Astrocyte (in vitro differentiated cells and primary cell): ENCODE results near the gene GABBR2. TPM values are rescaled to one million over a fixed set of nuclear protein-coding genes. Genes with fewer than 3 reads are reported as not detected.

Experiments
- DNase-seq: peaks from one replicate; pipeline ENCODE4 v3.0.0-alpha.2; 2010; ENCODE audit warnings: low read depth
- FAIRE-seq: peaks from 2 replicates; lab custom pipeline; 2011; peaks lifted over from hg19 to GRCh38; lab: Jason Lieb, UNC
- H2AFZ ChIP-seq: 2 replicates; pipeline ENCODE4 v1.6.0; 2012; ENCODE audit warnings: low read depth, low read length, inconsistent platforms
- H3K27ac ChIP-seq: 2 replicates; pipeline ENCODE4 v1.5.1; 2011; ENCODE audit warnings: low read depth, low read length, inconsistent platforms
- H3K27me3 ChIP-seq: 2 replicates; pipeline ENCODE4 v1.6.0; 2011; ENCODE audit warnings: low read length, inconsistent platforms; ENCODE audit not compliant: insufficient read depth
- H3K36me3 ChIP-seq: 2 replicates; pipeline ENCODE4 v1.5.1; 2011; ENCODE audit warnings: low read length, inconsistent platforms; ENCODE audit not compliant: insufficient read depth
- H3K4me1 ChIP-seq: 2 replicates; pipeline ENCODE4 v1.5.1; 2011; ENCODE audit warnings: low read length, inconsistent platforms; ENCODE audit not compliant: insufficient read depth
- H3K4me2 ChIP-seq: 2 replicates; pipeline ENCODE4 v1.6.0; 2012; ENCODE audit warnings: low read length, inconsistent platforms
- H3K4me3 ChIP-seq: 2 replicates; pipeline ENCODE4 v1.5.1; 2011; ENCODE audit warnings: low read depth, mild to moderate bottlenecking, low read length, inconsistent platforms; ENCODE audit not compliant: insufficient read depth
- H3K79me2 ChIP-seq: 2 replicates; pipeline ENCODE4 v1.6.0; 2012; ENCODE audit warnings: mild to moderate bottlenecking, low read length, inconsistent platforms; ENCODE audit not compliant: insufficient read depth
- H3K9ac ChIP-seq: 2 replicates; pipeline ENCODE4 v1.6.0; 2012; ENCODE audit warnings: mild to moderate bottlenecking, low read length, inconsistent platforms
- H3K9me3 ChIP-seq: 2 replicates; pipeline ENCODE4 v1.5.1; 2012; ENCODE audit warnings: low read depth, mild to moderate bottlenecking, low read length, inconsistent platforms; ENCODE audit not compliant: insufficient read depth
- H4K20me1 ChIP-seq: 2 replicates; pipeline ENCODE4 v1.6.0; 2012; ENCODE audit warnings: low read length, inconsistent platforms; ENCODE audit not compliant: insufficient read depth
- H3K27ac Mint-ChIP-seq: one replicate; pipeline ENCODE4 v1.8.0; 2021; ENCODE audit warnings: mild to moderate bottlenecking, mixed read lengths; ENCODE audit not compliant: unreplicated experiment
- H3K27me3 Mint-ChIP-seq: one replicate; pipeline ENCODE4 v1.8.0; 2021; ENCODE audit warnings: low read depth, mixed read lengths; ENCODE audit not compliant: unreplicated experiment
- H3K36me3 Mint-ChIP-seq: one replicate; pipeline ENCODE4 v1.8.0; 2021; ENCODE audit warnings: low read depth, mixed read lengths; ENCODE audit not compliant: unreplicated experiment
- H3K4me1 Mint-ChIP-seq: one replicate; pipeline ENCODE4 v1.8.0; 2021; ENCODE audit warnings: low read depth, mixed read lengths; ENCODE audit not compliant: unreplicated experiment
- H3K4me3 Mint-ChIP-seq: one replicate; pipeline ENCODE4 v1.8.0; 2021; ENCODE audit warnings: mild to moderate bottlenecking, moderate library complexity, mixed read lengths; ENCODE audit not compliant: unreplicated experiment
- H3K9me3 Mint-ChIP-seq: one replicate; pipeline ENCODE4 v1.8.0; 2021; ENCODE audit warnings: mild to moderate bottlenecking, mixed read lengths; ENCODE audit not compliant: unreplicated experiment
- CTCF ChIP-seq: IDR thresholded peaks from 2 replicates; pipeline ENCODE4 v1.5.1; 2011; ENCODE audit warnings: low read depth, mild to moderate bottlenecking, inconsistent platforms, low read length, moderate library complexity; ENCODE audit not compliant: insufficient read depth
- EZH2 ChIP-seq: IDR thresholded peaks from 2 replicates; pipeline ENCODE4 v1.6.1; 2012; ENCODE audit warnings: mild to moderate bottlenecking, low read length, inconsistent platforms; ENCODE audit not compliant: insufficient read depth
- total RNA-seq: library from RNA; stranded (reverse); gene quantifications from 2 replicates; pipeline ENCODE4 v1.2.1, GENCODE V29; 2021

GABBR2 gene
- total RNA-seq, 1 donor from 2014 or later: 2.0 TPM

- Histone ChIP-seq H3K79me2 (no peaks in the 10 kb centered on the region), H3K27ac (no peak overlapping the region), H3K4me2 (no peak overlapping the region), H3K36me3 (no peaks in the 10 kb centered on the region), H2AFZ (no peak overlapping the region), H3K9ac (no peak overlapping the region), H3K27me3 (peaks cover 10% of the 10 kb centered on the region), H3K9me3 (no peaks in the 10 kb centered on the region), H4K20me1 (no peaks in the 10 kb centered on the region), H3K4me3 (no peak overlapping the region), H3K4me1 (no peaks in the 10 kb centered on the region)
- H3K4me1 Mint-ChIP-seq: peaks cover 4% of the 10 kb centered on the region
- TF ChIP-seq CTCF (no peak), EZH2 (no peak)
- peaks cover 20% of the 10 kb centered on the region for H3K27me3 Mint-ChIP-seq
- no peak overlapping the region for H3K27ac Mint-ChIP-seq
- no peak for FAIRE-seq
- no peak overlapping the region for H3K4me3 Mint-ChIP-seq
- no peaks in the 10 kb centered on the region for H3K36me3 Mint-ChIP-seq
- DNase-seq: no peak
- H3K9me3 Mint-ChIP-seq: no peaks in the 10 kb centered on the region
Observed at GRCh38 chr9:98339987-98340800, 368.5 kb downstream of the GABBR2 start.

GRCh38 chr9:98335661-98336060 lies 373.1 kb downstream of the GABBR2 start:
- TF ChIP-seq CTCF: no peak
- H3K36me3 Mint-ChIP-seq: no peaks in the 10 kb centered on the region
- no peaks in the 10 kb centered on the region for H3K9me3 ChIP-seq
- peaks cover 10% of the 10 kb centered on the region for H3K27me3 Mint-ChIP-seq
- DNase-seq: no peak
- FAIRE-seq: no peak
- no peak overlapping the region for H2AFZ ChIP-seq
- H3K79me2 ChIP-seq: no peaks in the 10 kb centered on the region
- no peak overlapping the region for H3K4me3 ChIP-seq
- H3K9me3 Mint-ChIP-seq: no peaks in the 10 kb centered on the region
- peaks cover 11% of the 10 kb centered on the region for H3K4me1 Mint-ChIP-seq
- no peaks in the 10 kb centered on the region for H4K20me1 ChIP-seq
- H3K27me3 ChIP-seq: no peaks in the 10 kb centered on the region
- H3K4me3 Mint-ChIP-seq: no peak overlapping the region
- no peak overlapping the region for H3K27ac Mint-ChIP-seq
- H3K36me3 ChIP-seq: no peaks in the 10 kb centered on the region
- no peak overlapping the region for H3K27ac ChIP-seq
- no peak overlapping the region for H3K4me2 ChIP-seq
- no peaks in the 10 kb centered on the region for H3K4me1 ChIP-seq
- no peak overlapping the region for H3K9ac ChIP-seq

- TF ChIP-seq EZH2 (no peak), CTCF (no peak)
- Histone ChIP-seq H3K79me2 (no peaks in the 10 kb centered on the region), H4K20me1 (no peaks in the 10 kb centered on the region), H3K9ac (no peak overlapping the region), H3K9me3 (no peaks in the 10 kb centered on the region), H3K27ac (no peak overlapping the region), H3K4me2 (no peak overlapping the region), H3K36me3 (no peaks in the 10 kb centered on the region), H3K27me3 (no peaks in the 10 kb centered on the region), H3K4me1 (no peaks in the 10 kb centered on the region), H3K4me3 (no peak overlapping the region), H2AFZ (no peak overlapping the region)
- DNase-seq (no peak), FAIRE-seq (no peak)
- H3K4me1 Mint-ChIP-seq: peaks cover 11% of the 10 kb centered on the region
- H3K27ac Mint-ChIP-seq: no peak overlapping the region
- peaks cover 9% of the 10 kb centered on the region for H3K27me3 Mint-ChIP-seq
- H3K4me3 Mint-ChIP-seq: no peak overlapping the region
- H3K9me3 Mint-ChIP-seq: no peaks in the 10 kb centered on the region
- no peaks in the 10 kb centered on the region for H3K36me3 Mint-ChIP-seq
Observed at GRCh38 chr9:98334796-98335195, 373.9 kb downstream of the GABBR2 start.
